Erythroblast (primary cell): ENCODE measurements around the gene ELOVL6.

Experiments used
- GATA1 ChIP-seq: IDR thresholded peaks from 2 replicates; pipeline ENCODE4 v1.6.1; 2011; ENCODE audit warnings: low read depth, mild to moderate bottlenecking, control low read depth, low read length, moderate library complexity
- POLR2A ChIP-seq: IDR thresholded peaks from 2 replicates; pipeline ENCODE4 v1.6.1; 2011; ENCODE audit warnings: mild to moderate bottlenecking, low read length

DNA sequence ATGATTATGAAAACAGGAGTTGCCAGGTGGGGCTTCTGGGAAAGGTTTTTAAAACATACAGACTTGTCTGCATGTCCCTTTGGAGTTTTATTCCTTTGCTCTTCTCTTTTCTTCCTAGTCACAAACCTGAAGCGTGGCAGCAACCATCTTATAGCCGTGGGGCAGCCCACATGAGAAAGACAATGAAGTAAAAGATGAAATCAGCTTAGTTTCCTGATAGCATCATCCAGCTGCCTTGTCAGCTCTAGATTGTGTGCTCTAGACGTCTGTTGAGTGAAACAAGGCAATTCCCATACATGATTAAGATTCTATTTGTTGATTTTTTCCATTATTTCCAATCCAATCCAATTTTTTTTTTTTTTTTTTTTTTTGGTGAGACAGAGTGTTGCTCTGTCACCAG, 68.9 kb downstream of the ELOVL6 start:
- TF ChIP-seq POLR2A: no peak
- TF ChIP-seq GATA1: no peak
